GM12891 (cell line): ENCODE results near the gene MTSS2.

Source experiments
- PAX5 ChIP-seq: IDR thresholded peaks from 2 replicates; pipeline ENCODE4 v1.6.1; 2011; ENCODE audit warnings: low read length, moderate library complexity, mild to moderate bottlenecking; ENCODE audit not compliant: insufficient read depth, severe bottlenecking
- POLR2A ChIP-seq: IDR thresholded peaks from 2 replicates; pipeline ENCODE4 v1.6.1; 2011; ENCODE audit warnings: low read depth, low read length, control low read depth
- POLR2AphosphoS5 ChIP-seq: IDR thresholded peaks from 2 replicates; pipeline ENCODE4 v1.6.1; 2011; ENCODE audit warnings: low read depth, low read length, control low read depth
- POU2F2 ChIP-seq: IDR thresholded peaks from 2 replicates; pipeline ENCODE4 v1.6.1; 2011; ENCODE audit warnings: low read depth, mild to moderate bottlenecking, control low read depth, low read length, moderate library complexity
- SPI1 ChIP-seq: IDR thresholded peaks from 2 replicates; pipeline ENCODE4 v1.6.1; 2011; ENCODE audit warnings: low read depth, low read length, control low read depth
- TAF1 ChIP-seq: IDR thresholded peaks from 2 replicates; pipeline ENCODE4 v1.6.1; 2011; ENCODE audit warnings: low read depth, low read length, control low read depth

GRCh38 chr16:70675851-70676513 is 9.9 kb downstream of the MTSS2 start:
- TF ChIP-seq POLR2A: no peak
- TF ChIP-seq POLR2AphosphoS5: no peak
- TF ChIP-seq PAX5: no peak
- TF ChIP-seq TAF1: no peak
- no peak for TF ChIP-seq SPI1
- TF ChIP-seq POU2F2: no peak
